ENCODE data around the gene AKAP12.
"Not testable (repeated sequence)": the region's sequence is repeated elsewhere in the genome, so short reads cannot be mapped to it uniquely, and the experiment has no call there.

AKAP12 gene

GRCh38 chr6:151313066-151313491 lies 73.3 kb downstream of the AKAP12 start:
- no peak for DNase-seq (ENCODE audit: low spot score)

- DNase-seq (ENCODE audit: low spot score): not testable (repeated sequence)
Measured at GRCh38 chr6:151315661-151316060, 75.9 kb downstream of the AKAP12 start.

GRCh38 chr6:151317103-151317994 lies 77.6 kb downstream of the AKAP12 start:
- peak; percentile 48 for DNase-seq (ENCODE audit: low spot score)

- DNase-seq (ENCODE audit: low spot score): no peak
Measured at GRCh38 chr6:151317995-151318365, 78.2 kb downstream of the AKAP12 start.

GRCh38 chr6:151320140-151320539 lies 80.4 kb downstream of the AKAP12 start:
- no peak for DNase-seq (ENCODE audit: low spot score)

GRCh38 chr6:151321438-151321837 lies 81.7 kb downstream of the AKAP12 start:
- DNase-seq (ENCODE audit: low spot score): no peak

GRCh38 chr6:151322570-151322969 lies 82.8 kb downstream of the AKAP12 start:
- DNase-seq (ENCODE audit: low spot score): no peak

- peak; percentile 88 for DNase-seq (ENCODE audit: low spot score)
Measured at GRCh38 chr6:151323791-151324487, 84.2 kb downstream of the AKAP12 start.

- no peak for DNase-seq (ENCODE audit: low spot score)
Measured at GRCh38 chr6:151324488-151324825, 84.7 kb downstream of the AKAP12 start.

GRCh38 chr6:151325075-151326050 lies 85.6 kb downstream of the AKAP12 start:
- DNase-seq (ENCODE audit: low spot score): peak; percentile 80

- no peak for DNase-seq (ENCODE audit: low spot score)
Measured at GRCh38 chr6:151326116-151326825, 86.5 kb downstream of the AKAP12 start.

- no peak for DNase-seq (ENCODE audit: low spot score)
Measured at GRCh38 chr6:151327101-151327500, 87.3 kb downstream of the AKAP12 start.

GRCh38 chr6:151330130-151330696 lies 90.4 kb downstream of the AKAP12 start:
- peak; percentile 71 for DNase-seq (ENCODE audit: low spot score)

GRCh38 chr6:151335930-151336329 lies 96.2 kb downstream of the AKAP12 start:
- DNase-seq (ENCODE audit: low spot score): no peak

- DNase-seq (ENCODE audit: low spot score): no peak
Measured at GRCh38 chr6:151338651-151339200, 99.0 kb downstream of the AKAP12 start.

GRCh38 chr6:151339369-151339768 lies 99.6 kb downstream of the AKAP12 start:
- DNase-seq (ENCODE audit: low spot score): no peak

- DNase-seq (ENCODE audit: low spot score): no peak
Measured at GRCh38 chr6:151340219-151340978, 100.6 kb downstream of the AKAP12 start.

GRCh38 chr6:151341476-151342195 lies 101.9 kb downstream of the AKAP12 start:
- no peak for DNase-seq (ENCODE audit: low spot score)

GRCh38 chr6:151342750-151343149 lies 103.0 kb downstream of the AKAP12 start:
- not testable (repeated sequence) for DNase-seq (ENCODE audit: low spot score)

Data from GM03348 (cell line).